Gastroesophageal sphincter (tissue), 3 donors: ENCODE data around the gene TTC39C.

Experiments used
- POLR2A ChIP-seq, 2 donors: fragments of 450-650 bp; IDR thresholded peaks; one replicate each; pipeline ENCODE4 v1.6.1; 2017; ENCODE audit warnings: antibody characterized with exemption in 2 of 2, mild to moderate bottlenecking in 2 of 2, moderate library complexity in 1 of 2
- TF ChIP-seq, protein P1 (sequence below), 4 experiments: fragments of 200-600 bp in 2 of 4; fragments of 450-650 bp in 2 of 4; sonication (generic) in 1 of 4; IDR thresholded peaks; one replicate each; pipeline ENCODE4 v1.5.1; 2017 to 2019; ENCODE audit warnings: antibody characterized with exemption in 4 of 4, mild to moderate bottlenecking in 2 of 4, moderate library complexity in 2 of 4

- TF ChIP-seq POLR2A (IDR thresholded peaks at IDR 0.05): no peak
- TF ChIP-seq, protein P1, sequence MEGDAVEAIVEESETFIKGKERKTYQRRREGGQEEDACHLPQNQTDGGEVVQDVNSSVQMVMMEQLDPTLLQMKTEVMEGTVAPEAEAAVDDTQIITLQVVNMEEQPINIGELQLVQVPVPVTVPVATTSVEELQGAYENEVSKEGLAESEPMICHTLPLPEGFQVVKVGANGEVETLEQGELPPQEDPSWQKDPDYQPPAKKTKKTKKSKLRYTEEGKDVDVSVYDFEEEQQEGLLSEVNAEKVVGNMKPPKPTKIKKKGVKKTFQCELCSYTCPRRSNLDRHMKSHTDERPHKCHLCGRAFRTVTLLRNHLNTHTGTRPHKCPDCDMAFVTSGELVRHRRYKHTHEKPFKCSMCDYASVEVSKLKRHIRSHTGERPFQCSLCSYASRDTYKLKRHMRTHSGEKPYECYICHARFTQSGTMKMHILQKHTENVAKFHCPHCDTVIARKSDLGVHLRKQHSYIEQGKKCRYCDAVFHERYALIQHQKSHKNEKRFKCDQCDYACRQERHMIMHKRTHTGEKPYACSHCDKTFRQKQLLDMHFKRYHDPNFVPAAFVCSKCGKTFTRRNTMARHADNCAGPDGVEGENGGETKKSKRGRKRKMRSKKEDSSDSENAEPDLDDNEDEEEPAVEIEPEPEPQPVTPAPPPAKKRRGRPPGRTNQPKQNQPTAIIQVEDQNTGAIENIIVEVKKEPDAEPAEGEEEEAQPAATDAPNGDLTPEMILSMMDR (IDR thresholded peaks at IDR 0.05): peak; percentile 85 to 97 (median 91)
Observed at GRCh38 chr18:24118750-24119577, 104.4 kb downstream of the TTC39C start.
